ENCODE results near the gene ONECUT3.

DNA sequence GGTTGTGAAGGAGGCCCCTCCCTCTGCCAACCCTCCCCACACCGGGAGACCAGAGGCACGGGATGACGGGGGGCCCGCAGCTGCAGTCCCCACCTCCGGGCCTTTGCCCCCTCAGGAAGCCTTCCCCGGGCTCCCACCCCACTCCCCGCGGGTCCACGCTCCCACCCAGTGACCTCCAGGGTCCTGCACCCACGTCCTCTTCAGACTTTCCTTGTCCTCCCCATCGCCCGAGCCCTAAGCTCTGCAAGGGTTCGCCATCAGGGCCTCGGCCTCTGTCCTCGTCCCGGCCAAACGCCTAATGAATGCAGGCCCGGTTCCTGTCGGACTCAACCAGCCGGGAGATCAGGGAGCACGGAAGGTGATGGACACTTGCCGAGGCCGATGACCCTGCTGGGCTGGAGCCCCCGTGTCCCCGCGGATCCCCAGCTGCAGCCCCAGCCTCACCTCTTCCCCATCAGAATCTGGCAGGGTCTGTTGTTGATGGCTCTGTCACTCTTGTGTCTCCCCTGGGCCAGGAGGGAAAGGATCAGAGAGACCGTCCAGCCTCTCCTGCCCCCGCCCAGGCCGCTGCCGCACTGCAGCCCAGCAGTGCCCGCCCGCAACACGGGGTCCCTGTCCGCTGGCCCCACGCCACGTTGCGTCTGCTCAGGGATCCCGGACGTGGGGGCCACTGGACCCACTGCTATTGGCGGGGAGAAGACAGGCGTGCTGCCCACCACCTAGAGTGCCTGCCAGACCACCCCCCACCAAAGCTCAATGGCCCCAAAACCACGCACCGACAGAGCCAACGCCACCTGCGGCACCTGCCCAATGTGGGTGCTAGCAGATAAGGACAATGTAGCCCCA, 53.1 kb downstream of the ONECUT3 start:
- TF ChIP-seq, protein P1, sequence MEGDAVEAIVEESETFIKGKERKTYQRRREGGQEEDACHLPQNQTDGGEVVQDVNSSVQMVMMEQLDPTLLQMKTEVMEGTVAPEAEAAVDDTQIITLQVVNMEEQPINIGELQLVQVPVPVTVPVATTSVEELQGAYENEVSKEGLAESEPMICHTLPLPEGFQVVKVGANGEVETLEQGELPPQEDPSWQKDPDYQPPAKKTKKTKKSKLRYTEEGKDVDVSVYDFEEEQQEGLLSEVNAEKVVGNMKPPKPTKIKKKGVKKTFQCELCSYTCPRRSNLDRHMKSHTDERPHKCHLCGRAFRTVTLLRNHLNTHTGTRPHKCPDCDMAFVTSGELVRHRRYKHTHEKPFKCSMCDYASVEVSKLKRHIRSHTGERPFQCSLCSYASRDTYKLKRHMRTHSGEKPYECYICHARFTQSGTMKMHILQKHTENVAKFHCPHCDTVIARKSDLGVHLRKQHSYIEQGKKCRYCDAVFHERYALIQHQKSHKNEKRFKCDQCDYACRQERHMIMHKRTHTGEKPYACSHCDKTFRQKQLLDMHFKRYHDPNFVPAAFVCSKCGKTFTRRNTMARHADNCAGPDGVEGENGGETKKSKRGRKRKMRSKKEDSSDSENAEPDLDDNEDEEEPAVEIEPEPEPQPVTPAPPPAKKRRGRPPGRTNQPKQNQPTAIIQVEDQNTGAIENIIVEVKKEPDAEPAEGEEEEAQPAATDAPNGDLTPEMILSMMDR (IDR thresholded peaks at IDR 0.05) = no peak
- no peak for TF ChIP-seq POLR2A (IDR thresholded peaks at IDR 0.05)
